Vein endothelial cell (primary cell): ENCODE measurements around the gene ALOXE3. TPM values are rescaled to one million over a fixed set of nuclear protein-coding genes. Genes with fewer than 3 reads are reported as not detected.

Experiments
- small RNA-seq: library from RNA; depleted of rRNA; stranded (forward); fragments of <200 nt; gene quantifications from one replicate; pipeline ENCODE3, GENCODE V24; 2012
- total RNA-seq: library from RNA; depleted of rRNA; stranded (reverse); fragments of >200 nt; gene quantifications from 2 replicates; pipeline ENCODE4 v1.2.3, GENCODE V29; 2012

ALOXE3 gene
- total RNA-seq: under 0.01 TPM in 1 of 2 replicates, not detected in the other

DNA sequence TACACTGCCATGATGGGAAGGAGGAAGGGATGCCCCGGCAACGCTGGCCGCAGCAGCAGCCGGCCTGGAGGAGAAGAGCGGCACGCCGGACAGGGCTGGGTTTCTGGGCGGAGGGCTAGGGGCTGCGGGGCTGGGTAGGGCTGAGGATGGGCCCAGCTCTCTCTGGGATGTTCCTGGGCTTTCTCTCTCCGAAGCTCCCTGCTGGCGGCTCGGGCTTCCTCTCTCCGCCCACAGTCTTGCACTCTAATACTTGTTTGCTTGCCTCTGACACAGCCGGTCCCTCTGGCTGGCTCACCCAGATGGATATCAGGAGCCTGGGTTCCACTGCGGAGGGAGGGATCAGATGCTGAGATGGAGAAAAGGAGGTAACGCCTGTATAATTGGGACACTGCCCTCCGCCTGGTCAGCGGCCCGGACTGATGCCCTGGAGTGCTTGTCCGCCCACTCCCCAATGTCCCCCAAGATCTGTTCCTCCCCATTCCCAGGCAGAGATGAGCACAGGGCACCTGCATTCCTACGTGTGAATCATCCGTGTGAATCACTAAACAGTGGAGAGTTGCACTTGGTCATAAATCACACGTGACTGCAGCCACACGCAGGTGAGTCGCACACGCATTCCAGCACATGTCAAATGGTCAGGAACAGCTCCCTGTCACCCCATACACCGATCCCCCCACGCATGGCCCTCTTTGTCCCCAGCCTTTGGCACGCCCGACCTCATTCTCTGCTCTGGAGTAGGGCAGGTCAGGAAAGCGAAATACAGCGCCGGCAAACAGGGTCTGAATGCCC is at the start of gene ALOXE3:
TSS of gene ALOXE3 (minus strand) at position 535 of the 789 bp plus-strand sequence. CDS start at position 11, 524 bp downstream.

DNA sequence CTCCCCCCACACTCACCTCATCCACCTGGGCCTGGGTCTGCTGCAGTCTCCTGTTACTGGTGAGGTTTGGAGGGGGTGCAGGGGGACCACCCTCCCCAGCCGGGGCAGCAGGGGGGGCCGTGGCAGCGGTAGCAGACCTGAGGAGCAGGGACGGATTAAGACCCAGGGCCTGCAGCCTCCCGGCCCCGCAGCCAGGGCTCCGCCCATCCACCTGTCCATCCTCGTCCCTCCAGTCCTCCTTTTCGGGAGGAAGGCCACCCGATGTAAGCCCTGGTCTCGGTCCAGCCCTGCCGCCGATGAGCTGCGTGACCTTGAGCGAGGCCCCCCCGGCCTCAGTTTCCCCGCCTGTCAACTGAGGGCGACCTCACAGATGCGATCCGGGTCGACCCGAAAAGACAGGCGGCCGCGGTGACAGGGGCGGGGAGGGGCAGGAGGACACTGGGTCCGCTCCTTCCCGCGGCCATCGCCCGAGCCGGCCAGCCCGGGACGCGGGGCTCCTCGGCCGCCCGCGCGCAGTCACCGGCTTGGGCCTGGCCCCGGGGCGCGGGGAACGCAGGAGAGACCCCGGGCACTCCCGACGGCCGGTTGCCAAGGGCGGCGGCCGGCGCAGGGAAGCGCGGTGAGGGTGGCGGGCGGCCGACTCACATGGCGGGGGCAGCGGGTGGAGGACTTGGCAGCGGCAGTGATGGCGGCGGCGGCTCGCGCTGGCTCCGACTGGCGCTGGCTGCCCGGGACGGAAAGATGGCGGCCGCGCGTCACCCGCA is 44.1 kb upstream of the ALOXE3 start, which contains the start of gene VAMP2:
TSS of gene VAMP2 (minus strand) at position 716 of the 764 bp plus-strand sequence. CDS start at position 647, 69 bp downstream.

DNA sequence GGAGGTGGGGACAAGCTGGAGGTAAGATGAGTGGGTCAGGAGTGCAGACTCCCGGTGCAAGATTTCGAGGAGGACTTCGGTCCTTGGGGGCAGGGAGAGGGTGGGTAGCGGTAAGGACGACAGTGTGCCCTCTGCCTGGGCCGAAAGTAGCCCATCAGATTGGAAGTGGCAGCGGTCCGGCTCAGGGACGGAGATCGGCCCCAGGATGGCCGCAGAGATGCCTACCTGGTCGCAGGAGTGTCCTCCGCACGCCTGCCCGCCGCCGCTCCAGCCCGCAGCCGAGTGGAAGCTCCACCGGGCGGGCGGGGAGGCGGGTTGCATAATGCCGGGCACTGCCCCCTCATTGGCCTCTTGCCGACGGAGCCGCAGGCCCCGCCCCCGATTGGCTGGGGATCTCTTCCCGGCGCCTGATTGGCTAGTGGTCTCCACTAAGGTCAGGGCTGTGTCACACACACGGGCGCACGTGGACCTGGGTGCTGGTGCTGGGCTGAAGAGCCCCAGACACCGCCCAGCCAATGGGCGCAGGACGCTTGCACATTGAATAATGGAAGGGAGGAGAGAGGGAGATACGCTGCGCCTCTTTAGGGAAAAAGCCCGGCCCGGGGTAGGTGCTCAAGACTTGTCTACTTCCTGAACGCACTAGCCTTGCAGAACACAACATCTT is 33.9 kb upstream of the ALOXE3 start, which contains the start of gene PER1:
TSS of gene PER1 (minus strand) at position 293 of the 664 bp plus-strand sequence. CDS start 1,698 bp downstream, outside the sequence.

DNA sequence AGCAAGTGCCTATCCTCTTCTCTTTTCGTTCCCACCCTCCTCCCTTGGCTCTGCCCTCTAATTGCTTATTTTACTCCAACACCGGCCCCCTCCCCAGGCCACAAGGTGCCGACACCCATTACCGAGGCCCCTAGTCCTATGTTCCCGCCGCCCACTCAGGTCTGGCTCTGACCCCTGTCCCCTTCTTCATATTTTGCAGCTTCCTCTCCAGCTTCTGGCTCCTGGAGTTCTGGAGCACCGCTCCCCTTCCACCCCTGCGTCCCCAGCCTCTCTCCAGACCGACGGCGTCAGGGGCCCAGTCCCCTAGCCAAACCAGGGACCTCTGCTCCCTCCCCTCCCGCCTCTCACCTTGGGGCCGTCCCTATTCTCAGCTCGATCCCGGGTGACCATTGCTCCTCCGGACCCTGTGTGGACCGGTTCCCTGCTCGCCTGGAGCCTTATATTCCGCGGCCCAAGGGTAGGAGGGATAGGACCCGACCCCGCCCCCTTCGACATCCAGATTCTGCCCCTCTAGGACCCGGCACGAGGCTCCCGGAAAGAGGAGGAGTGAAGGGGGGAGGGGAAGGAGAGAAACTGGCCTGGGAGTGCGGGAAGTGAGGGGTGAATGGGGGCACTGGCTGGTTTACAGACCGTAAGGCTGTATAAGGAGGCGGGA is 5.5 kb upstream of the ALOXE3 start, which contains the start of gene HES7:
TSS of gene HES7 (minus strand) at position 412 of the 655 bp plus-strand sequence. CDS start at position 390, 22 bp downstream.

DNA sequence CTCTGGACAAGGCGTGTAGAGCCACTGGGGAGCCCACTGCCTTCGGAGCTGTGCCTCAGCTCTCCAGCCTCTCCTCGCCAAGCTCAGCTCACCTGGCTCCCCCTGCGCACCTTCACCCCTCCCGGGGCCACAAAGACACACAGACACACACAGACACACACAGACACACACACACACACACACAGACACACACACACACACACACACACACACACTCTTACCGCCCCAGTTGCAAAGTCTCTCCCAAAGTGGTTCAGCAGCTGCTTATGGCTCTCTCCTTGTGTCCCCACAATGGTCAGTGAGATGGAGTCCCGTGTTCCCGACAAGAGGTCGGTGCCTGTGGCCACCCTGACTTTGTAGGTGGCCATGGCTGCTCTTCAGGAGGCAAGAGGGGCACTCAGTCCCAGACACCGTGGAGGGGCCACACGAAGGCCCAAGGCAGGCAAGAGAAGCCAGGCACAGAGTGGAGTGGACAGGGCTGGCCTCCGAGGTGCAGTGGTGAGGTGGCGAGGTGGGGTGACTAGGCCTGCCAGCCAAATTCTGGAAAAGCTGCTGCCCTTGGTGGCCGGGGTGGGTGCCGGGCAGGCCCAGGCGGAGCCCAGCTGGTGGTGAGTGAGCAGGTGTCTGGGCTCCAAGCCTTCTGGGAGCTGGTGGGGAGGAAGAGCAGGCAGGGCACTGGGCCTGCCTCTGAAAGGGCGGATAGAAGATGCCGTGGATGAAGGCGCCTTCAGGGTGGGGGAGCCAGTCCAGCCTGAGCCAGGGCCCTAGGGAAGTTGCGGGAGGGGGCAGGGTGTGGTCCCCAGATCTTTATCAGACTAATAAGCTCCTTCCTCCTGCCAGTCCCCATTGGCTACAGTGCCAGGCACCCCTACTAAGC is 31.0 kb downstream of the ALOXE3 start, which contains the start of gene ALOX12B:
TSS of gene ALOX12B (minus strand) at position 642 of the 877 bp plus-strand sequence. CDS start at position 368, 274 bp downstream.

Small RNA genes lying within 50 kb of the gene (small RNA-seq; reads per million reads assigned to genes)
- gene MIR4314: not detected

Other genes with a start within 250 kb of the ALOXE3 start
- gene CHD3, start 229.7 kb downstream of the ALOXE3 start, total RNA-seq: 82.6 and 124 TPM in 2 replicates
- gene RNF227, start 202.2 kb downstream of the ALOXE3 start, total RNA-seq: 0.76 and 0.98 TPM in 2 replicates
- gene KCNAB3, start 188.7 kb downstream of the ALOXE3 start, total RNA-seq: 0.98 and 1.2 TPM in 2 replicates
- gene TRAPPC1, start 186.6 kb downstream of the ALOXE3 start, total RNA-seq: 46.1 and 49.6 TPM in 2 replicates
- 20.3 and 21.0 TPM in 2 replicates for gene CNTROB, start 186.3 kb downstream of the ALOXE3 start, total RNA-seq
- not detected in 2 replicates for gene GUCY2D, start 115.9 kb downstream of the ALOXE3 start, total RNA-seq
- gene ALOX15B, start 79.5 kb downstream of the ALOXE3 start, total RNA-seq: not detected in 2 replicates
- gene ALOX12B, start 30.8 kb downstream of the ALOXE3 start, total RNA-seq: not detected in 2 replicates
- gene HES7, start 5.6 kb upstream of the ALOXE3 start, total RNA-seq: 0.19 and 0.33 TPM in 2 replicates
- gene PER1, start 33.9 kb upstream of the ALOXE3 start, total RNA-seq: 9.9 and 12.1 TPM in 2 replicates
- 5.5 and 5.6 TPM in 2 replicates for gene VAMP2, start 44.4 kb upstream of the ALOXE3 start, total RNA-seq
- 17.7 and 19.6 TPM in 2 replicates for gene TMEM107, start 57.9 kb upstream of the ALOXE3 start, total RNA-seq
- gene BORCS6, start 71.7 kb upstream of the ALOXE3 start, total RNA-seq: 10.8 and 11.3 TPM in 2 replicates
- gene AURKB, start 92.1 kb upstream of the ALOXE3 start, total RNA-seq: 17.6 and 26.1 TPM in 2 replicates
- 16.0 and 17.5 TPM in 2 replicates for gene CTC1, start 129.5 kb upstream of the ALOXE3 start, total RNA-seq
- gene PFAS, start 130.8 kb upstream of the ALOXE3 start, total RNA-seq: 49.6 and 50.2 TPM in 2 replicates
- 11.2 and 11.8 TPM in 2 replicates for gene RANGRF, start 170.2 kb upstream of the ALOXE3 start, total RNA-seq
- 0.67 and 0.98 TPM in 2 replicates for gene SLC25A35, start 176.9 kb upstream of the ALOXE3 start, total RNA-seq
- gene ARHGEF15, start 191.7 kb upstream of the ALOXE3 start, total RNA-seq: 38.0 and 42.1 TPM in 2 replicates
- gene ODF4, start 221.3 kb upstream of the ALOXE3 start, total RNA-seq: not detected in 2 replicates